ENCODE data around the gene ACSF2. TPM values are rescaled to one million over a fixed set of nuclear protein-coding genes. Genes with fewer than 3 reads are reported as not detected.

Gene ACSF2
- total RNA-seq, 1 donor from 2014 or later: 32.5 TPM

DNA sequence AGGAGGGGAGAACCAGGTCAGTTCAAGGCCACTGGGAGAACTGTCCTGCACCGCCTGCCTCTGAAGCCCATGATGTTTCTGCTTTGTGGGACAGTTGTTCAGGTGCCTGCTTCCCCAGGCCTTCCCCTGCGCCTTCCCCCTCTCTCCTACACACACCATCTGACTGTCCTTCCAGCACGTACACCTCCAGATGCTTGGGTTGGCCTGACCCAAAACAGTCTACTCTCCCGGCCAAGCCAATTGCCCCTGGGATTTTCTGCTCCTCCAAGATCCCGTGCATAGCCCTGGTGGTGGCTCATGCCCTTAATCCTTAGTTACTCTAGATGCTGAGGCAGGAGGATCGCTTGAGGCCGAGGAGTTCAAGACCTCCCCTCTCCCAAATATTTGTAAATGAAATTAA, 52.0 kb downstream of the ACSF2 start:
- DNase-seq (ENCODE audit: low read depth): no peak

DNA sequence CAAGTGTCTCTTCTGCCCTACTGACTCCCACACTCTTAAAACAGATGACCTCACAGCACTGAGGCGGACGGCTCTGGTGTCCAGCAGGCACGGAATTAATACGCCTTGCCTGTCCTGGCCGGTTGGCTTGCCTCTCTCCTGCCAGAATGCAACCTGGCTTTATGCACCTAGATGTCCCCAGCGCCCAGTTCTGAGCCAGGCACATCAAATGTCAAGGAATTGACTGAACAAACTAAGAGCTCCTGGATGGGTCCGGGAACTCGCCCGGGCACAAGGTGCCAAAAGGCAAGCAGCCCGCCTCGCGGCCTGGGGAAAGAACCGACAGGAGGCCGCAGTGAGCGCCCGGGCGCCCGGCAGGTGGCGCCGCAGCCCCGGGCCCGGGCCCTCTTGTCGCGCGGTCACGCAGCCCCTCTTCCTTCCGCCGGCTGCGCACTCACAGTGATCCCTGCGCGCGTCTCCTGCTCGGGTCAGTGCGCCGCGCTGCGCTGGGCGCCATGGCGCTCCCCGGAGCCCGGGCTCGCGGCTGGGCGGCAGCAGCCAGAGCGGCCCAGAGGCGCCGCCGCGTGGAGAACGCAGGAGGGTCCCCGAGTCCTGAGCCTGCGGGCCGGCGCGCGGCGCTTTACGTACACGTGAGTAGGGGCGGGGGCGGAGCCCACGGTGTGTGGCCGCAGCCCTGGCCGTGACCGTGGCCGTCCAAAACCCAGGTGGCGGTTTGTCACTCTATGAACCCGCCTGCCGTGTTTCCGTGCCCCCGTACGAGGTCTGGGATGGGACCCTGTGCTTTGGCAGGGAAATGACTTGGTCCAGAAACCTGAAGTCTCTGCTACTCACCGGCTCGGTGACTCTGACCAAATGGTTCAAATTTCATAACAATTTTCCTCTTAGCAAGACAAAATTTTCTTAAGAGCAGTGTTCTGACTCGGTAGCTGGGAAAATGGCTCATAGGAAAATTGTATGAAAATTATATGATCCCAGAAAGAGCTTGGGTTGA, 52.7 kb downstream of the ACSF2 start, which contains the start of gene RSAD1:
TSS of gene RSAD1 (plus strand) at position 470 of the 991 bp plus-strand sequence. CDS start at position 495, 25 bp downstream.
- DNase-seq (ENCODE audit: low read depth): peak; percentile 61

GRCh38 chr17:50479522-50480141, 53.6 kb downstream of the ACSF2 start:
- peak; percentile 57 for DNase-seq (ENCODE audit: low read depth)

- DNase-seq (ENCODE audit: low read depth): no peak
Observed at GRCh38 chr17:50480142-50480764, 54.2 kb downstream of the ACSF2 start.

GRCh38 chr17:50480854-50481490, 55.0 kb downstream of the ACSF2 start:
- no peak for DNase-seq (ENCODE audit: low read depth)

DNA sequence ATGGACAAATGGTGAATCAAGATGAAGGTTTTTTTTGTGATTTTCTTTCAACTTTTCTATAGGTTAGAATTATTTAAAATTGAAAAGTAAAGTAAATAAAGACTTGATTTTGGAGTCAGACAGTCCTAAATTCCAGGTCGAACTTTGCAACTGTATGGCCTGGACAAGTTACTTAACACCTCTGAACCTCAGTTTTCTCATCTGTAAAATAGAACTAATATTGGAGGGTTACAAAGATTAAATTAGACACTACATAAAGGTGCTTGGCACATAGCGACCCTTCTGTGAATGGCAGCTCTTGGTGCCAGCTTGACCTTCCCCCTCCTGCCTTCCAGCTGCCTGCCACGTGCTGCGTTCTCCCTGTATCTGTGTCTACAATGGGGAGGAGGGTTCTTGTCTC, 55.6 kb downstream of the ACSF2 start:
- no peak for DNase-seq (ENCODE audit: low read depth)

- DNase-seq (ENCODE audit: low read depth): no peak
Observed at GRCh38 chr17:50482110-50482509, 56.1 kb downstream of the ACSF2 start.

- peak; percentile 96 for DNase-seq (ENCODE audit: low read depth)
Observed at GRCh38 chr17:50482516-50482915, 56.5 kb downstream of the ACSF2 start.

DNA sequence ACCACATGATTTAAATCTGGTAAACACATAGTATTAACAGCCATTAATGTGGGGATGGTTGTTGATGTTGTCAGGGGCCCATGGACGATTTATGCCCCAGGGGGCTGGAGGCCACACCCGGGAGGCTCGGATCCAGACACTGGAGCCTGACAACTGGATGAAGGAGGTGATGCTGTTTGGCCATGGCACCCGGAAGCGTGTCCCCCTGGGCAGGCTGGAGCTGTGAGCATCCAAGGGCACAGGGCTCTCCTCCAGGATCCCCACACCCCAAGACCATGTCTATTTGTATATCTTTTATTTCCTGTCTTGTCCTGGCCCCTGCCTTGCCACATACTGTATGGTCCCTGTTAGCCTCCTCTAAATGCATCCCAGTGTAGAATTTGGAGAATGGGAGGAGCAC, 57.2 kb downstream of the ACSF2 start:
- no peak for DNase-seq (ENCODE audit: low read depth)

DNA sequence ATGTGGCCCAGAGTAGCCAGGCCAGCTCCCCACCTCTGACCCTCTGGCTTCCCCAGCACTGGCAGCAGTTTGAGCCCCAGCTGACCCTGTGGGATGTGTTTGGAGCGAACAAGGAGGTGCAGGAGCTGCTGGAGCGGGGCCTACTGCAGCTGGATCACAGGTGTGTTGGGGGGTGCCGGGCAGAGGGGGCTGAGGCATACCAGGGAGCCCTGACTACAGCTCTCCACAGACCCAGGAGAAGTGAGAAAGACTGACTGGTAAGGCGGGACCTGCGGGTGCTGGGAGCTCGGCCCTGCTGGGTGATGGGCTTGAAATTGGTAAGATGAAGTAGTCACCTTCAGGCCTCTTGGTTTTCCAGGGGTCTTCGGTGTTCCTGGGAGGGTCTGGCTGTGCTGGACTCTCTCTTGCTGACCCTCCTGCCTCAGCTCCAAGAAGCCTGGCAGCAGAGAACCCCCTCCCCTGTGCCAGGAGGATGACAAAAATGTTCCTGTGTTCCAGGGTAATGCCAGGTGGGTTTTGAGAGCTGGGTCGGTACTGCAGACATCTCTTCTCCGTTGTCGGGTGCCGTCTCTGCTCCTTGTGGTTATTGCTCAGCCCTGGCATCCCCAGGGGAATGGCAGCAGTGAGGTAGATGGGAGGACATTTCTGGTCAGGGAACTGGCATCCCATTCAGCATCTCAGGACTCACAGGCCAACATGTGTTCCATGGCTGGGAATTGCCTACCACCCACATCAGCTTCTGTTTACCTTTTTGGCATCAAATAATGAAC, 58.6 kb downstream of the ACSF2 start:
- DNase-seq (ENCODE audit: low read depth): no peak

- no peak for DNase-seq (ENCODE audit: low read depth)
Observed at GRCh38 chr17:50487213-50488096, 61.4 kb downstream of the ACSF2 start.

DNA sequence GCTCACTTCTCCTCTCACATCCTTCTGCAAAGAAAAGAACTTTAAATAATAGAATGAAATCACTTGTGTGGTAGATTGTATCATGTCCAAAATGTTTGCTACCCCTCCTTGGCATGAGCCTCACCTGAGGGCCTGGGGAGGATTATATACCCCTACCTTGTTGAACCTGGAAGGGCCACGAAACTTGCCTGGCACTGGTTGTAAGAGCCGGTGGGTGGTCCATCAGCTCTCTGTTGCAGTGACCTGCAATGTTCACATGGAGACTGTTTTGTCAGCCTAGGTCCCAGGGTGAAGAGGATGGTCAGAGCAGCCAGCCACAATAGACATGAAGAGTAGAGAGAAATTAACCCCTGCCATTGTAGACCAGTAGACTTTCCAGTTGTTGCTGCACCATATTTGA, 62.9 kb downstream of the ACSF2 start:
- no peak for DNase-seq (ENCODE audit: low read depth)

GRCh38 chr17:50491505-50491904, 65.5 kb downstream of the ACSF2 start:
- DNase-seq (ENCODE audit: low read depth): no peak

DNA sequence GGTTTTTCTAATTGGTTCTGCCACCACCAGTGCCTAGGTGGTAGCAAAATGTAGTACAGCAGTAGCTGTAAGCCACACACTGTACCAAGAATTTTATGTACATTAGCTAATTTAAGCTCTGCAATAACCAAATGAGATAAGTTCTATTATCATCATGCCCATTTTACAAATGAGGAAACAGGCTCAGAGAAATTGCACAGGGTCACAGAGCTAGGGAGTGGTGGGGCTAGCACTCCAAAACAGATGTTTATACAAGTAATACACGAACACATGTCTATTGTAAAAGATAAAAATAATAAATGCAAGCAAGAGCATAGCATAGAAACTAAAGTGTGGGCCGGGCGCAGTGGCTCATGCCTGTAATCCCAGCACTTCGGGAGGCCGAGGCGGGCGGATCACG, 66.2 kb downstream of the ACSF2 start:
- DNase-seq (ENCODE audit: low read depth): no peak

- no peak for DNase-seq (ENCODE audit: low read depth)
Observed at GRCh38 chr17:50493744-50494143, 67.7 kb downstream of the ACSF2 start.

GRCh38 chr17:50495217-50495823, 69.3 kb downstream of the ACSF2 start:
- no peak for DNase-seq (ENCODE audit: low read depth)

- no peak for DNase-seq (ENCODE audit: low read depth)
Observed at GRCh38 chr17:50495918-50496317, 69.9 kb downstream of the ACSF2 start.

GRCh38 chr17:50498021-50498874, 72.2 kb downstream of the ACSF2 start:
- DNase-seq (ENCODE audit: low read depth): no peak

DNA sequence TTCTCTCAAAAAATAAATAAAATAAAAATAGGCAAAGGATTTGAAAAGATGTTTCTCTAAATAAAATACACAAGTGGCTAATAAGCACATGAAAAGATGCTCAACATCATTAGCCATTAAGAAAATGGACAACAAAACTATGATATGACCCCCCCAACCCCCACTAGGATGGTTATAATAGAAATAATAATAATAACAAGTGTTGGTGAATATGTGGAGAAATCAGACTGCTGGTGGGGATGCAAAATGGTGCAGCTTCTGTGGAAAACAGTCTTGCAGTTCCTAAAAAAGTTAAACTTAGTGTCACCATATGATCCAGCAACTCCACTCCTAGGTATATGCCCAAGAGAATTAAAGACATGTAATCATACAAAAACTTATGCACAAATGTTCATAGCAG, 73.3 kb downstream of the ACSF2 start:
- DNase-seq (ENCODE audit: low read depth): no peak

Measured in renal cortical epithelial cell (primary cell).